Common myeloid progenitor, CD34-positive (primary cell): Measurements from ENCODE around the gene INCENP.

Experiments used
- CTCF ChIA-PET: fragments of 350-600 bp; sonication (Branson Sonifier 250); formaldehyde crosslinking; loops from one replicate; lab custom pipeline; 2021; ENCODE audit warnings: antibody characterized with exemption; lab: Charles Lee
- POLR2A ChIA-PET: fragments of 350-600 bp; sonication (Branson Sonifier 250); formaldehyde crosslinking; loops from one replicate; lab custom pipeline; 2021; ENCODE audit warnings: antibody characterized with exemption; lab: Charles Lee
- DNase-seq, 3 donors: peaks; one replicate each; pipeline versions ENCODE4 v3.0.0 to v3.0.0-alpha.2; 2013
- H3K27ac ChIP-seq, 2 experiments: 1 replicate in 1 of 2; 2 replicates in 1 of 2; pipeline ENCODE4 v1.7.0; 2013; ENCODE audit warnings: inconsistent platforms in 2 of 2, low read length in 2 of 2, mild to moderate bottlenecking in 2 of 2, low read depth in 1 of 2, moderate library complexity in 1 of 2; ENCODE audit not compliant: severe bottlenecking in 2 of 2, insufficient read depth in 1 of 2, poor library complexity in 1 of 2
- H3K27me3 ChIP-seq, 5 experiments: replicated peaks in 2 of 5; 1 replicate in 3 of 5; 2 replicates in 2 of 5; pipeline versions ENCODE4 v1.6.1 to v1.7.0; 2013; ENCODE audit warnings: low read length in 4 of 5, mild to moderate bottlenecking in 2 of 5, moderate library complexity in 2 of 5, inconsistent platforms in 1 of 5; ENCODE audit not compliant: insufficient read depth in 5 of 5, control insufficient read depth in 4 of 5
- H3K36me3 ChIP-seq, 4 experiments: 1 replicate in 2 of 4; 2 replicates in 2 of 4; pipeline versions ENCODE4 v1.6.1 to v1.7.0; 2013; ENCODE audit warnings: low read length in 3 of 4, control low read depth in 1 of 4, mild to moderate bottlenecking in 1 of 4; ENCODE audit not compliant: control insufficient read depth in 4 of 4, insufficient read depth in 4 of 4
- H3K4me1 ChIP-seq, 4 experiments: 1 replicate in 3 of 4; 2 replicates in 1 of 4; pipeline versions ENCODE4 v1.6.1 to v1.7.1; 2013; ENCODE audit warnings: low read length in 3 of 4, mild to moderate bottlenecking in 3 of 4, control low read depth in 1 of 4, inconsistent platforms in 1 of 4, moderate library complexity in 1 of 4; ENCODE audit not compliant: control insufficient read depth in 4 of 4, insufficient read depth in 4 of 4; ENCODE audit errors: control extremely low read depth in 1 of 4
- H3K4me3 ChIP-seq, 7 experiments: 1 replicate in 4 of 7; 2 replicates in 3 of 7; pipeline versions ENCODE4 v1.5.1 to v1.7.0; 2013; ENCODE audit warnings: mild to moderate bottlenecking in 7 of 7, low read length in 6 of 7, moderate library complexity in 6 of 7, inconsistent platforms in 2 of 7, low read depth in 2 of 7, control low read depth in 1 of 7; ENCODE audit not compliant: insufficient read depth in 4 of 7, control insufficient read depth in 1 of 7; ENCODE audit errors: extremely low read depth in 1 of 7
- H3K9me3 ChIP-seq, 5 experiments: 1 replicate in 4 of 5; 2 replicates in 1 of 5; pipeline versions ENCODE4 v1.6.1 to v1.7.1; 2013; ENCODE audit warnings: low read length in 4 of 5, mild to moderate bottlenecking in 2 of 5, inconsistent platforms in 1 of 5, low read depth in 1 of 5, moderate library complexity in 1 of 5; ENCODE audit not compliant: control insufficient read depth in 4 of 5, insufficient read depth in 2 of 5; ENCODE audit errors: control extremely low read depth in 1 of 5
- WGBS: methylation state at CpG from one replicate; pipeline ENCODE4 v1.1.5; 2013; ENCODE audit not compliant: insufficient coverage; 5-methylcytosine and 5-hydroxymethylcytosine counted together

INCENP gene

DNA sequence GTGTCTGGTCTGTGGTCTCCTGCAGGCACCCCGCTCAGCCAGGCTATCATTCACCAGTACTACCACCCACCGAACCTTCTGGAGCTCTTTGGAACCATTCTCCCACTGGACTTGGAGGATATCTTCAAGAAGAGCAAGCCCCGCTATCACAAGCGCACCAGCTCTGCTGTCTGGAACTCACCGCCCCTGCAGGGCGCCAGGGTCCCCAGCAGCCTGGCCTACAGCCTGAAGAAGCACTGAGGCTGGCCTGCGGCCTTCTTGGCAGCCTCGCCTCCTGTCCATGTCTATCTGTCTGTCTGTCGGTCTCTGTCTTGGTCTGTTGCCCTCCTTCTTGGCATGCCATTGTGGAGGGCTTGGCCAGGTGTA is 27.9 kb downstream of the INCENP start:
- POLR2A ChIA-PET = no interaction called here
- no peak overlapping the region for H3K4me3 ChIP-seq
- no peak overlapping the region for H3K27ac ChIP-seq
- H3K27me3 ChIP-seq = no peaks in the 10 kb centered on the region
- peaks cover 11 to 63% (median 42%) of the 10 kb centered on the region in 4 experiments for H3K36me3 ChIP-seq
- DNase-seq = no peak
- H3K4me1 ChIP-seq = no peaks in the 10 kb centered on the region
- 96% methylated on average over 8 of the region's 9 CpGs for WGBS
- H3K9me3 ChIP-seq = no peaks in the 10 kb centered on the region
- CTCF ChIA-PET = interaction anchor here (1.0 to 1.9 kb wide), 2 partner anchors 9 to 18 kb away, joined by 3 to 6 read pairs; no protein-coding TSS in a partner anchor

DNA sequence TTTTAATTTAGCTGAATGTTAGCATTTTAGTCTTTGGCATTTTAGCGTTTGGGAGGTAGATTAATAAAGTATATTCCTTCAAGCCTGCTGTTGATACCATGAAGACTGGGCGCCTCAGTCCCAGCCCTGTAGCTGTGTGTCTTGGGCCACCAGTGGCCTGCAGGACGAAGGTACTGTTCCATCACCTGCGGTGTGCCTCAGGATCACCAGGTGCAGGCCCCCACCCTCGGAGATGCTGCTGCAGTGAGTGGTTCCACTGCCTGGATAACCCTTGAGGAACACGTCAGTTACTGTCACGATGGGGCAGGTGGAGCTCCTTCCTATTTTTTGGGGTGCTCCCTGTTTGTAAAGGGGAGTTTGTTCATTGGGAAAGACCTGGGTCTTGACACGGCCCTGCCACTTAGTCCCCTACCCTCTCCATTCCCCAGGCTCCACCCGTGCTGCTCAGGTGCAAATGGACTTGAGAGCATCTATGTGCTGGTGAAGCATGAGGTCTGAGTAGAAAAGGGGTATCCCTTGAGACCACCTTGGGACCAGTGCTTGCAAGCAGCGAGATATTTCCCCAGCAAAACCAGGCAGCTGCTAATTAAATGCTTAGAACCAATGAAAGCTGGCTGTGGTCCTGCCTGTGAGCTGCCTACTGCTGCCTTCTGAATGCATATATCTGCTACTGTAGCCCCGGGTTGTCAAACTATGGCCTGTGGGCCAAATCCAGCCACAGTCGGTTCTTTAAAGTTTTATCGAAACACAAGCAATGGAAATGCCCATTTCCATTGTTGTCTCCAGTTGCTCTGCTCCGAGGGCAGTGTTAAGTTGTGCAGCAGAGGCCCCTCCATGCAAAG is 28.7 kb downstream of the INCENP start:
- Histone ChIP-seq H3K36me3 (peaks cover 8 to 56% (median 37%) of the 10 kb centered on the region in 4 experiments), H3K4me3 (no peak overlapping the region), H3K4me1 (no peaks in the 10 kb centered on the region), H3K27ac (no peak overlapping the region), H3K9me3 (no peaks in the 10 kb centered on the region), H3K27me3 (no peaks in the 10 kb centered on the region)
- ChIA-PET POLR2A (interaction anchor here (0.6 kb wide), 1 partner anchor 57 kb away, joined by 3 read pairs; no protein-coding TSS in a partner anchor), CTCF (interaction anchor here (0.6 to 1.9 kb wide), 3 partner anchors 10 to 104 kb away, joined by 3 to 6 read pairs (median 3); no protein-coding TSS in a partner anchor)
- 97% methylated on average over 10 of the region's 14 CpGs for WGBS
- no peak for DNase-seq

DNA sequence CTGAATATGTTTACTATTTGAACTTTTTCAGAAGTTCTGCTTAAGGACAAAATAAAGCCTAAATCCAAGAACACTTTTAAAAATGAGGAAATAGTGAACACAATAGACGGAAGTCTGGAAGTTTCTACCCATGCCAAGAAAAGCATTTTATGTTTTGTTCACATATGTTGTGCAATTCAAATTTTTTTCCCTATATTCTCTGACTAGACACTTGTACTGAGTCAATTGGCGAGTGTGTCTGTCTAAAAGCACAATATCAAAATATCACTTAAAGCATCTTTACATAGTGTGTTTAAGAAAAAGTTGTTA is 29.2 kb downstream of the INCENP start:
- Histone ChIP-seq H3K36me3 (peaks cover 8 to 50% (median 32%) of the 10 kb centered on the region in 4 experiments), H3K27ac (no peak overlapping the region), H3K4me3 (no peak overlapping the region), H3K27me3 (no peaks in the 10 kb centered on the region), H3K9me3 (no peaks in the 10 kb centered on the region), H3K4me1 (no peaks in the 10 kb centered on the region)
- ChIA-PET POLR2A (interaction anchor here (0.6 kb wide), 1 partner anchor 57 kb away, joined by 3 read pairs; no protein-coding TSS in a partner anchor), CTCF (interaction anchor here (0.6 kb wide), 1 partner anchor 105 kb away, joined by 3 read pairs; no protein-coding TSS in a partner anchor)
- no peak for DNase-seq
- WGBS = no CpG with 5 or more reads among the region's 2 CpGs

DNA sequence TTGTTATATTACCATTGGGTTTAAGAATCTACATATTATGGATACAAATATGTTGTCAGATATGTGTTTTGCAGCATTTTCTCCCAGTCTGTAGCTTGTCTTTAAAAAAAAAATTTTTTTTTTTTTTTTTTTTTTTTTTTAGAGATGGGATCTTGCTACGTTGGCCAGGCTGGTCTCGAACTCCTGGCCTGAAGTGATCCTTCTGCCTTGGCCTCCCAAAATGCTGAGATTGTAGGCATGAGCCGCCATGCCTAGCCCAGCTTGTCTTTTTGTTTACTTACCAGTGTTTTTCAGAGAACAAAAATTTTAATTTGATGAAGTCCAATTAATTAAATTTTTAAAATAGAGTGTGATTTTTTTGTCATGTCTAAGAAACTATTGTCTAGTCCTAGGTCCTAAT is 29.8 kb downstream of the INCENP start:
- DNase-seq = no peak
- no peaks in the 10 kb centered on the region for H3K4me1 ChIP-seq
- H3K9me3 ChIP-seq = no peaks in the 10 kb centered on the region
- ChIA-PET CTCF (no interaction called here), POLR2A (no interaction called here)
- H3K27me3 ChIP-seq = no peaks in the 10 kb centered on the region
- H3K27ac ChIP-seq = no peak overlapping the region
- no CpG with 5 or more reads among the region's 3 CpGs for WGBS
- H3K4me3 ChIP-seq = no peak overlapping the region
- H3K36me3 ChIP-seq = peaks cover 8 to 44% (median 29%) of the 10 kb centered on the region in 4 experiments

DNA sequence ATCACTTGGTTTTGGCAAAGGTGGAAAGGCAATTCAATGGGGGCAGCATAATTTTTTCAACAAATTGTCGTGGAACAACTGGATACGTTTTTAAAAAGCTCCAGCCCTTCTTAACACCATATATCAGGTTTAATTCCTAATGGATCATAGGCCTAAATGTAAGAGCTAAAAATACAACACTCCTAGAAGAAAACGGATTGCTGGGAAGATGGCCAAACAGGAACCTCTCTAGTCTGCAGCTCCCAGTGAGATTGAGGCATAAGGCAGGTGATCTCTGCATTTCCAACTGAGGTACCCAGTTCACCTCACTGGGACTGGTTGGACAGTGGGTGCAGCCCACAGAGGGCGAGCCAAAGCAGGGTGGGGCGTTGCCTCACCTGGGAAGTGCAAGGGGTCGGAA is 33.8 kb downstream of the INCENP start:
- WGBS = 85% methylated on average over 4 of the region's 6 CpGs
- Histone ChIP-seq H3K36me3 (peaks cover 0 to 6% (median 1%) of the 10 kb centered on the region in 4 experiments), H3K27ac (no peak overlapping the region), H3K4me3 (no peak overlapping the region), H3K4me1 (no peaks in the 10 kb centered on the region), H3K27me3 (no peaks in the 10 kb centered on the region), H3K9me3 (no peaks in the 10 kb centered on the region)
- ChIA-PET CTCF (interaction anchor here (1.7 kb wide), 1 partner anchor 16 kb away, joined by 4 read pairs; no protein-coding TSS in a partner anchor), POLR2A (interaction anchor here (0.7 kb wide), 1 partner anchor 16 kb away, joined by 3 read pairs; no protein-coding TSS in a partner anchor)
- DNase-seq = no peak

DNA sequence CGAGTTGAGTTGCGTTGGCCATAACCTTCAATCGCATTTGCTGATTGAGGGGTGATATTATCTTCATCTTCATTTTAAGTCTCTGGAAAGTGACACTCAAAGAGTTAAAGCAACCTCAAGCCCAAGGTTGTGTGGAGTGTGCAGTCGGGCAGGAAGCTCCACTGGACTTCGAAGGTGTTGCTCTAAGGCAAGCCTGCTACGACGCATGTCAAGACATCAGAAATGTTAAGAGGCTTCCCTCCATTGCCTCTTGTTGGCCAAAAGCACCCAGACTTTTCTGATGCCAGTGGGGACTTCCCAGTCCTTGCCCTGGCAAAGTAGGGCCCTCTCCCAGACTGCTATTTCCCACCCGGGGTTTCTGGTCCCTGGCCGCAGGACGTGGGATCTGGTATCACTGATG is 42.6 kb downstream of the INCENP start:
- Histone ChIP-seq H3K4me3 (no peak overlapping the region), H3K9me3 (no peaks in the 10 kb centered on the region), H3K36me3 (no peaks in the 10 kb centered on the region), H3K27ac (no peak overlapping the region), H3K4me1 (peaks cover 0 to under 1% (median 0%) of the 10 kb centered on the region in 4 experiments), H3K27me3 (peaks cover 0 to 4% (median 2%) of the 10 kb centered on the region in 5 experiments)
- POLR2A ChIA-PET = no interaction called here
- DNase-seq = no peak
- CTCF ChIA-PET = interaction anchor here (0.6 to 1.1 kb wide), 3 partner anchors 11 to 80 kb away, joined by 3 to 4 read pairs (median 3); no protein-coding TSS in a partner anchor
- WGBS = 93% methylated on average over 10 of the region's 10 CpGs

DNA sequence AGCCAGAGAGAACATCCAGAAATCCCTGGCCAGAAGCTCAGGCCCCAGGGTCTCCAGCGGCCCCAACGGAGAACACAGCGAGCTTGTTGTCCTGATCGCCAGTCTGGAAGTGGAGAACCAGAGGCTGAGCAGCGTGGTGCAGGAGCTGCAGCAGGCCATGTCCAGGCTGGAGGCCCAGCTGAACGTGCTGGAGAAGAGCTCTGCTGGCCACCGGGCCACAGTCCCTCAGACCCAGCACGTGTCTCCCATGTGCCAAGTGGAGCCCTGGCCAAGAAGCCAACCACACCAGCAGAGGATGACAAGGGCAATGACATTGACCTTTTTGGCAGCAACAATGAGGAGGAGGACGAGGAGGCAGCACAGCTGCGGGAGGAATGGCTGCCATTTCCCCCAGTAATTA is 45.6 kb downstream of the INCENP start:
- ChIA-PET POLR2A (no interaction called here), CTCF (interaction anchor here (0.7 to 1.9 kb wide), 2 partner anchors 18 to 38 kb away, joined by 3 to 6 read pairs; no protein-coding TSS in a partner anchor)
- DNase-seq = no peak
- Histone ChIP-seq H3K4me3 (no peak overlapping the region), H3K27ac (no peak overlapping the region), H3K4me1 (peaks cover 0 to 3% (median 0%) of the 10 kb centered on the region in 4 experiments), H3K27me3 (peaks cover 2 to 23% (median 4%) of the 10 kb centered on the region in 5 experiments), H3K9me3 (no peaks in the 10 kb centered on the region), H3K36me3 (no peaks in the 10 kb centered on the region)
- 98% methylated on average over 10 of the region's 10 CpGs for WGBS
